ENCODE results near the gene BNIP5.

The BNIP5 gene

GRCh38 chr6:36374194-36374593 lies 37.5 kb upstream of the BNIP5 start:
- H3K4me3 ChIP-seq (replicated peaks in 1 of 2; ENCODE audit: low read depth in 2 of 2, low read length in 2 of 2) = no peak overlapping the region
- no peak for DNase-seq (ENCODE audit: low read depth in 2 of 2)
- no peak for TF ChIP-seq CTCF (IDR thresholded peaks at IDR 0.05; ENCODE audit: low read depth, low read length)

- no peak overlapping the region for H3K4me3 ChIP-seq (replicated peaks in 1 of 2; ENCODE audit: low read depth in 2 of 2, low read length in 2 of 2)
- DNase-seq (ENCODE audit: low read depth in 2 of 2) = no peak
- TF ChIP-seq CTCF (IDR thresholded peaks at IDR 0.05; ENCODE audit: low read depth, low read length) = peak; percentile 1
Measured at GRCh38 chr6:36373368-36374019, 36.8 kb upstream of the BNIP5 start.

GRCh38 chr6:36372088-36372487 lies 35.4 kb upstream of the BNIP5 start:
- no peak overlapping the region for H3K4me3 ChIP-seq (replicated peaks in 1 of 2; ENCODE audit: low read depth in 2 of 2, low read length in 2 of 2)
- TF ChIP-seq CTCF (IDR thresholded peaks at IDR 0.05; ENCODE audit: low read depth, low read length) = no peak
- DNase-seq (ENCODE audit: low read depth in 2 of 2) = no peak

GRCh38 chr6:36371211-36371610 lies 34.5 kb upstream of the BNIP5 start:
- TF ChIP-seq CTCF (IDR thresholded peaks at IDR 0.05; ENCODE audit: low read depth, low read length) = no peak
- H3K4me3 ChIP-seq (replicated peaks in 1 of 2; ENCODE audit: low read depth in 2 of 2, low read length in 2 of 2) = no peak overlapping the region

GRCh38 chr6:36370638-36371037 lies 34.0 kb upstream of the BNIP5 start:
- no peak for TF ChIP-seq CTCF (IDR thresholded peaks at IDR 0.05; ENCODE audit: low read depth, low read length)
- no peak overlapping the region for H3K4me3 ChIP-seq (replicated peaks in 1 of 2; ENCODE audit: low read depth in 2 of 2, low read length in 2 of 2)
- no peak for DNase-seq (ENCODE audit: low read depth in 2 of 2)

More at GRCh38 chr6:36371211-36371610, 34.5 kb upstream of the BNIP5 start:
- no peak for DNase-seq (ENCODE audit: low read depth in 2 of 2)

GRCh38 chr6:36368921-36369865 lies 32.5 kb upstream of the BNIP5 start:
- H3K4me3 ChIP-seq (replicated peaks in 1 of 2; ENCODE audit: low read depth in 2 of 2, low read length in 2 of 2) = no peak overlapping the region
- no peak for TF ChIP-seq CTCF (IDR thresholded peaks at IDR 0.05; ENCODE audit: low read depth, low read length)
- DNase-seq (ENCODE audit: low read depth in 2 of 2) = peak; percentile 82 to 85
